HL-60 (cell line): ENCODE measurements around the gene ZMYND8.
A peak's percentile ranks its signal among the peaks of the same experiment; 100 is the strongest.

Experiments used
- DNase-seq, 2 experiments: peaks; one replicate each; pipeline ENCODE4 v3.0.0-alpha.2; 2010 to 2020; ENCODE audit warnings: low read depth in 1 of 2, low spot score in 1 of 2
- H3K27ac ChIP-seq: fragments of 250-450 bp; sonication (Bioruptor Pico); replicated peaks from 2 replicates; pipeline ENCODE4 v1.5.1; 2020; ENCODE audit warnings: mild to moderate bottlenecking, moderate library complexity
- H3K27me3 ChIP-seq: fragments of 250-450 bp; sonication (Bioruptor Pico); 2 replicates; pipeline ENCODE4 v1.5.1; 2021; ENCODE audit warnings: mild to moderate bottlenecking, moderate library complexity; ENCODE audit not compliant: insufficient read depth, poor library complexity, severe bottlenecking
- H3K4me3 ChIP-seq: replicated peaks from 2 replicates; pipeline ENCODE4 v1.5.1; 2011; ENCODE audit warnings: mild to moderate bottlenecking, control low read depth, low read length; ENCODE audit not compliant: insufficient read depth
- GABPA ChIP-seq: IDR thresholded peaks from 2 replicates; pipeline ENCODE4 v1.6.1; 2012; ENCODE audit warnings: low read depth
- POLR2AphosphoS5 ChIP-seq: IDR thresholded peaks from 2 replicates; pipeline ENCODE4 v1.6.1; 2012; ENCODE audit warnings: low read depth
- SPI1 ChIP-seq: IDR thresholded peaks from 2 replicates; pipeline ENCODE4 v1.6.1; 2012; ENCODE audit warnings: low read depth, mild to moderate bottlenecking, borderline replicate concordance
- TF ChIP-seq, protein P1 (sequence below): IDR thresholded peaks from 2 replicates; pipeline ENCODE4 v1.6.1; 2012; ENCODE audit warnings: low read depth; ENCODE audit not compliant: insufficient replicate concordance
- TF ChIP-seq, protein P2 (sequence below): IDR thresholded peaks from one replicate; pipeline ENCODE4 v1.5.1; 2011; ENCODE audit warnings: low read length, control low read depth, inconsistent platforms; ENCODE audit not compliant: insufficient read depth

The ZMYND8 gene

DNA sequence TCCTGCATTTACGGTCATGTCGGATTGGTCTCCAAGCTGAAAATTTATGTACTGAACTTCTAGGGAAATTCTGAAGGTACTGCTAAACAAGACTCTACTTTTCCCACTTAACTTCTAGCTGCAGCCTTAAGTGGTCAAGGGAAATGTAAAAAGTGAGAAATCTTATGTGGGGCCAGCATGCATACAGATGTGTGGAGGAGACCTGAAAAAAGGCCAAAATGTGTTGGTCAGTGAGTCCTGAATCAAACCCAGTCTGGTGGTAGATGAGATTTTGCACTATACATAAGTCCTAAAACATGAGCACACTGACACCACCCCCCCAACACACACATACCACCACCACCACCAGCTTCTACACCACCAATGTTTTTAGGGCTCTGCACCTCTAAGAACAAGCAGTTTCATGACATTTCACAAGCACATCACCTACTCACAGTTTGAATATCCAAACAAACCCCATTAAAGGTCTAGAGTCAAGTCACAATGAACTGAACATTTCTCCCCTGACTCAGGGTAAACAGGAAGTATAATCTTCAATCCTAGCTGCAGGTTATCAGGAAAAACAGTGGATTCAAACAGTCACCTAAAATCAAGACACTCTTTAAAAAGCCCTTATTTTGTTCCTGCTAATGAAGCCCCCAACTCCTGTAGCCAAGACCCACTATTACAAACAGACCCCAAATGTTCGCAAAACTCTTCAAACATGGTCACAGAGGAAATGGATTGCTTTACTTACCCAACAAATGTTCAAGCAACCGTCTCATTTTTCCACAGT is 1.6 kb downstream of the ZMYND8 start:
- H3K27ac ChIP-seq = peak overlapping the region; percentile 100
- no peak for DNase-seq
- H3K4me3 ChIP-seq = peak overlapping the region; percentile 37
- no peaks in the 10 kb centered on the region for H3K27me3 ChIP-seq
- TF ChIP-seq, protein P1, sequence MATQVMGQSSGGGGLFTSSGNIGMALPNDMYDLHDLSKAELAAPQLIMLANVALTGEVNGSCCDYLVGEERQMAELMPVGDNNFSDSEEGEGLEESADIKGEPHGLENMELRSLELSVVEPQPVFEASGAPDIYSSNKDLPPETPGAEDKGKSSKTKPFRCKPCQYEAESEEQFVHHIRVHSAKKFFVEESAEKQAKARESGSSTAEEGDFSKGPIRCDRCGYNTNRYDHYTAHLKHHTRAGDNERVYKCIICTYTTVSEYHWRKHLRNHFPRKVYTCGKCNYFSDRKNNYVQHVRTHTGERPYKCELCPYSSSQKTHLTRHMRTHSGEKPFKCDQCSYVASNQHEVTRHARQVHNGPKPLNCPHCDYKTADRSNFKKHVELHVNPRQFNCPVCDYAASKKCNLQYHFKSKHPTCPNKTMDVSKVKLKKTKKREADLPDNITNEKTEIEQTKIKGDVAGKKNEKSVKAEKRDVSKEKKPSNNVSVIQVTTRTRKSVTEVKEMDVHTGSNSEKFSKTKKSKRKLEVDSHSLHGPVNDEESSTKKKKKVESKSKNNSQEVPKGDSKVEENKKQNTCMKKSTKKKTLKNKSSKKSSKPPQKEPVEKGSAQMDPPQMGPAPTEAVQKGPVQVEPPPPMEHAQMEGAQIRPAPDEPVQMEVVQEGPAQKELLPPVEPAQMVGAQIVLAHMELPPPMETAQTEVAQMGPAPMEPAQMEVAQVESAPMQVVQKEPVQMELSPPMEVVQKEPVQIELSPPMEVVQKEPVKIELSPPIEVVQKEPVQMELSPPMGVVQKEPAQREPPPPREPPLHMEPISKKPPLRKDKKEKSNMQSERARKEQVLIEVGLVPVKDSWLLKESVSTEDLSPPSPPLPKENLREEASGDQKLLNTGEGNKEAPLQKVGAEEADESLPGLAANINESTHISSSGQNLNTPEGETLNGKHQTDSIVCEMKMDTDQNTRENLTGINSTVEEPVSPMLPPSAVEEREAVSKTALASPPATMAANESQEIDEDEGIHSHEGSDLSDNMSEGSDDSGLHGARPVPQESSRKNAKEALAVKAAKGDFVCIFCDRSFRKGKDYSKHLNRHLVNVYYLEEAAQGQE = no peak
- no peak for TF ChIP-seq GABPA
- TF ChIP-seq, protein P2, sequence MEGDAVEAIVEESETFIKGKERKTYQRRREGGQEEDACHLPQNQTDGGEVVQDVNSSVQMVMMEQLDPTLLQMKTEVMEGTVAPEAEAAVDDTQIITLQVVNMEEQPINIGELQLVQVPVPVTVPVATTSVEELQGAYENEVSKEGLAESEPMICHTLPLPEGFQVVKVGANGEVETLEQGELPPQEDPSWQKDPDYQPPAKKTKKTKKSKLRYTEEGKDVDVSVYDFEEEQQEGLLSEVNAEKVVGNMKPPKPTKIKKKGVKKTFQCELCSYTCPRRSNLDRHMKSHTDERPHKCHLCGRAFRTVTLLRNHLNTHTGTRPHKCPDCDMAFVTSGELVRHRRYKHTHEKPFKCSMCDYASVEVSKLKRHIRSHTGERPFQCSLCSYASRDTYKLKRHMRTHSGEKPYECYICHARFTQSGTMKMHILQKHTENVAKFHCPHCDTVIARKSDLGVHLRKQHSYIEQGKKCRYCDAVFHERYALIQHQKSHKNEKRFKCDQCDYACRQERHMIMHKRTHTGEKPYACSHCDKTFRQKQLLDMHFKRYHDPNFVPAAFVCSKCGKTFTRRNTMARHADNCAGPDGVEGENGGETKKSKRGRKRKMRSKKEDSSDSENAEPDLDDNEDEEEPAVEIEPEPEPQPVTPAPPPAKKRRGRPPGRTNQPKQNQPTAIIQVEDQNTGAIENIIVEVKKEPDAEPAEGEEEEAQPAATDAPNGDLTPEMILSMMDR = no peak
- TF ChIP-seq SPI1 = no peak
- TF ChIP-seq POLR2AphosphoS5 = no peak

DNA sequence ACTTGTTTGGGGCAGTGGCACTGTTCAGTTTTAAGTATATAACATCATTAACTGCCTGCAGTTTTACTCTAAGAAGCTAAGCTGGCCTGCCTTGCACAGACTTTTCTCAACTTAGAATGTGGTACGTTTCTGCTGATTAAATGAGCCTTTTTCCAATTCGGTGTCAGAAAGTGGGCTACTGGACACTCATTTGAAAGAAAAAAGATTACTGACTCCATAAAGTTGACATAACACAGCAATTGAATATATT is 2.1 kb downstream of the ZMYND8 start:
- TF ChIP-seq, protein P2 = no peak
- TF ChIP-seq GABPA (no peak), POLR2AphosphoS5 (no peak), SPI1 (no peak)
- TF ChIP-seq, protein P1 = no peak
- no peaks in the 10 kb centered on the region for H3K27me3 ChIP-seq
- DNase-seq = no peak
- H3K4me3 ChIP-seq = peak overlapping the region; percentile 37
- peak overlapping the region; percentile 100 for H3K27ac ChIP-seq

DNA sequence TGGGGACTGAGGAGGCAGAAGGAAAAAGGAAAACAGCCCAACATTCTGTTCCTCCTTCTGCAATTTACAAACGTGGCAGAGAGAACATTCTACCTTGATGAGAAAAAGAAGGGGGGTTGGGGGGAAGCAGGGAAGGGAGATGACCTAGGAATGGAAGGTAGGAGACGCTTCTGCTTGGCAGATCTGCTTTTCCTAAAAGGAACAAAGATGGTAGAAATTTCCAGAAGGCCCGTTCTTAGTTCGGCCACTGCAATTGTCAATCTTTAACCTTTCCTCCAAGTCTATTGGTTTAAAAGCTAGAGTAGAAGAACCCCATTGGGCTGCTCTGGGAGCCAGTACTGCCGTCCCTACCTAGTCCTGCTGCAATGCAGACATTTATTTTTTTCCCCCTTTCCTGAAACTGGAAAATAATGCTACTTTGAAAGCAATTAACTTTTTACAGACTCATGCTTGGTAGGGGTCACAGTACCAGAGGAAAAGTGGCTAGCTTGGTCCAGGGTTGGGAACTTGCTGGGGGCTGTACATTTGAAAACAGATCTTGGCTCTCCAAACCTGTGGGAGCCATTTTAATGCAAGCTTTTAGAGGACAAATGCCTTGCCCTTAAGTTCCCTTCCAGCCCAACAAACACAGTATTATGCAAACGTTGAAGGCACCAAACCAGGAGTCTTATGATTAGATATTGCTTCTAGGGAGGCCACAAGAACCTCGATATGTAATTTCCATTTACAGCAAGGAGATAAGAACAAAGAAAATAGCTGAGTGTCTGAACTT is 2.6 kb downstream of the ZMYND8 start:
- TF ChIP-seq POLR2AphosphoS5 = no peak
- no peak for TF ChIP-seq GABPA
- 0 out of 2 replicates have a peak, but pooled peaks have one; percentile 8 for TF ChIP-seq SPI1
- DNase-seq = peak in 1 of 2 experiments; percentile 49
- Histone ChIP-seq H3K4me3 (peak overlapping the region; percentile 37), H3K27ac (peak overlapping the region; percentile 100), H3K27me3 (no peaks in the 10 kb centered on the region)

DNA sequence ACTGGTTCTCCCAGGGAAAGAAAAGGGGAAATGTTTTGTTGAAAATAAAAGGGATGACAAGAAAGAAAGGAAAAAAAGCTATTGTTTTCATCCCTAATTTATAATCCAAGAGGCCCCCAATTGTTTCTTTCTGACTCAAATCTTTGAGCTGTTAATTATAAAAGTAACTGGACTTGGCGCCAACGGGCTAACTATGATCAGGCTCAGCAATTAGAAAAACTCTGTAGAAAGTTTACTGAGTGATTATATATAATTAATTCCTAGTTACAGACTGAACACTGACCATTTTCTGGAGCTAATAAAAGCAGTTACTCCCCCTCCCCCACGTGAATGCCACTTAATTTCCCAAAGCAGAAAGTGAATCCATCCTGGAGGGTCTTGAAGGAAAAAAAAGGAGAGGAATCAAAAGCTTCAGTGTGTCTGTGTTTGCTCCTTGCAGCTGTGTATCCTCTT is 3.2 kb downstream of the ZMYND8 start:
- no peak for DNase-seq
- no peaks in the 10 kb centered on the region for H3K27me3 ChIP-seq
- no peak for TF ChIP-seq POLR2AphosphoS5
- no peak for TF ChIP-seq SPI1
- TF ChIP-seq, protein P2 = no peak
- TF ChIP-seq, protein P1 = no peak
- no peak for TF ChIP-seq GABPA
- H3K27ac ChIP-seq = peak overlapping the region; percentile 100
- H3K4me3 ChIP-seq = peak overlapping the region; percentile 11
